SK-N-SH treated with all-trans-retinoic acid at 6 μM for 48 hours (cell line): Measurements from ENCODE around the gene TUBA4A.

Experiments
- ARNTL ChIP-seq: fragments of 450-650 bp; formaldehyde crosslinking; IDR thresholded peaks from 2 replicates; pipeline ENCODE4 v1.5.0; 2020; ENCODE audit warnings: low read depth, mild to moderate bottlenecking, moderate library complexity, borderline replicate concordance
- BACH2 ChIP-seq: fragments of 250-450 bp; sonication (Bioruptor Pico); IDR thresholded peaks from 2 replicates; pipeline ENCODE4 v1.9.0; 2021; ENCODE audit warnings: mild to moderate bottlenecking, borderline replicate concordance
- CREB5 ChIP-seq: fragments of 250-450 bp; sonication (Bioruptor Pico); IDR thresholded peaks from 2 replicates; pipeline ENCODE4 v1.5.1; 2020; ENCODE audit warnings: low read depth, mild to moderate bottlenecking, moderate library complexity
- CSDC2 ChIP-seq: fragments of 250-450 bp; sonication (Bioruptor Pico); IDR thresholded peaks from 2 replicates; pipeline ENCODE4 v1.5.0; 2020; ENCODE audit warnings: mild to moderate bottlenecking, moderate library complexity
- ESRRG ChIP-seq: fragments of 250-450 bp; sonication (Bioruptor Pico); IDR thresholded peaks from 2 replicates; pipeline ENCODE4 v1.6.1; 2021; ENCODE audit warnings: mild to moderate bottlenecking
- GLIS3 ChIP-seq: fragments of 250-450 bp; sonication (Bioruptor Pico); IDR thresholded peaks from 2 replicates; pipeline ENCODE4 v1.5.0; 2020; ENCODE audit warnings: mild to moderate bottlenecking, moderate library complexity
- OSR1 ChIP-seq: fragments of 250-450 bp; sonication (Bioruptor Pico); IDR thresholded peaks from 2 replicates; pipeline ENCODE4 v1.8.0; 2022; ENCODE audit warnings: moderate library complexity, mild to moderate bottlenecking, inconsistent platforms
- PATZ1 ChIP-seq: fragments of 250-450 bp; sonication (Bioruptor Pico); IDR thresholded peaks from 2 replicates; pipeline ENCODE4 v1.8.0; 2020; ENCODE audit warnings: mild to moderate bottlenecking, moderate library complexity, borderline replicate concordance
- RARB ChIP-seq: fragments of 250-450 bp; sonication (Bioruptor Pico); IDR thresholded peaks from 2 replicates; pipeline ENCODE4 v1.8.0; 2021; ENCODE audit warnings: mild to moderate bottlenecking, moderate library complexity
- TCF4 ChIP-seq: fragments of 250-450 bp; sonication (Bioruptor Pico); IDR thresholded peaks from 2 replicates; pipeline ENCODE4 v1.8.0; 2021; ENCODE audit warnings: mild to moderate bottlenecking, moderate library complexity, borderline replicate concordance
- TSHZ2 ChIP-seq: fragments of 250-450 bp; sonication (Bioruptor Pico); IDR thresholded peaks from 2 replicates; pipeline ENCODE4 v1.5.0; 2020; ENCODE audit warnings: mild to moderate bottlenecking, moderate library complexity
- ZFP3 ChIP-seq: fragments of 250-450 bp; sonication (Bioruptor Pico); IDR thresholded peaks from 2 replicates; pipeline ENCODE4 v1.5.0; 2020; ENCODE audit warnings: mild to moderate bottlenecking, moderate library complexity
- ZNF565 ChIP-seq: fragments of 450-650 bp; formaldehyde crosslinking; conservative IDR thresholded peaks from 2 replicates; pipeline ENCODE4 v1.5.0; 2020; ENCODE audit warnings: low read depth, mild to moderate bottlenecking, moderate library complexity
- ZNF70 ChIP-seq: fragments of 450-650 bp; formaldehyde crosslinking; IDR thresholded peaks from 2 replicates; pipeline ENCODE4 v1.5.0; 2020; ENCODE audit warnings: mild to moderate bottlenecking, moderate library complexity

GRCh38 chr2:219247678-219248642 is 5.8 kb downstream of the TUBA4A start:
- TF ChIP-seq PATZ1, result no peak
- TF ChIP-seq RARB (CRISPR knock-in tag), result no peak
- no peak for TF ChIP-seq CREB5 (CRISPR knock-in tag)
- no peak for TF ChIP-seq ARNTL (CRISPR knock-in tag)
- no peak for TF ChIP-seq ZFP3 (CRISPR knock-in tag)
- TF ChIP-seq OSR1 (CRISPR knock-in tag), result no peak
- TF ChIP-seq TSHZ2, result no peak
- no peak for TF ChIP-seq ZNF565 (CRISPR knock-in tag)
- TF ChIP-seq BACH2 (CRISPR knock-in tag), result no peak
- TF ChIP-seq CSDC2 (CRISPR knock-in tag), result no peak
- TF ChIP-seq GLIS3, result no peak
- no peak for TF ChIP-seq TCF4 (CRISPR knock-in tag)
- no peak for TF ChIP-seq ESRRG (CRISPR knock-in tag)
- TF ChIP-seq ZNF70, result no peak
